ENCODE data around the gene CLASP1. TPM values are rescaled to one million over a fixed set of nuclear protein-coding genes. Genes with fewer than 3 reads are reported as not detected.

Gene CLASP1
- total RNA-seq, 1 experiment from 2014 or later: 45.9 TPM

DNA sequence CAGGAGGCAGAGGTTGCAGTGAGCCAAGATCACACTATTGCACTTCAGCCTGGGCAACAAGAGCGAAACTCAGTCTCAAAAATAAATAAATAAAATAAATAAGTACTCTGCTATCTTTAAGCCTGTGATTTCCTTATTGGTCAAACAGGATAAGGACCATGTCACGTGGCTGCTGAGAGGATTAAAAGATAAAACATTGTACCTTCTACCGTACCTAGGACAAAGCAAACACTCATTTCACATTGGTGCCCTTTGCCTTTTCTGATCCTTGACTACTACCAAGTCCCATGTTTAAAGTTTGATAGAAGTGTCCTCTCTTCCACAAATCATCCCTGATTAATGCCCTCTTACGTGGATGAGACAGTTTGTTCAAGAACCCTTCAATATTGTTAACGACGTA lies 244.0 kb downstream of the CLASP1 start:
- Mint-ChIP-seq H3K36me3 (ENCODE audit: insufficient read depth in 1 of 3, low read depth in 3 of 3) (peaks cover 11 to 57% (median 50%) of the 10 kb centered on the region in 3 experiments; a peak in 6 of 7 replicates), H3K27ac (no peak overlapping the region), H3K4me1 (no peaks in the 10 kb centered on the region), H3K4me3 (no peak overlapping the region), H3K9me3 (no peaks in the 10 kb centered on the region), H3K27me3 (ENCODE audit: low read depth) (no peaks in the 10 kb centered on the region)
- H3K27me3 ChIP-seq (ENCODE audit: insufficient read depth, low read length): no peaks in the 10 kb centered on the region
- H3K79me2 ChIP-seq (ENCODE audit: insufficient read depth, low read length): no peaks in the 10 kb centered on the region
- no peak overlapping the region for H3K23ac ChIP-seq (ENCODE audit: insufficient read length, low read depth, low read length)
- H3K4ac ChIP-seq (ENCODE audit: low read depth, low read length): no peak overlapping the region
- H3K23me2 ChIP-seq (ENCODE audit: insufficient read length, low read depth, low read length, poor library complexity, severe bottlenecking): no peaks in the 10 kb centered on the region
- DNase-seq: no peak
- no peak overlapping the region for H2BK5ac ChIP-seq (ENCODE audit: insufficient read length, low read length)
- H3K9me3 ChIP-seq (ENCODE audit: control insufficient read depth, low read depth, low read length): no peaks in the 10 kb centered on the region
- H2BK120ac ChIP-seq (ENCODE audit: low read depth, low read length, poor library complexity, severe bottlenecking): no peak overlapping the region
- no peak overlapping the region for H3K9ac ChIP-seq (ENCODE audit: extremely low read depth, insufficient read length, low read length)
- no peak overlapping the region for H4K8ac ChIP-seq (replicated peaks; ENCODE audit: insufficient read length, low read depth, low read length)
- H3K27ac ChIP-seq (ENCODE audit: insufficient read length, low read depth, low read length): no peak overlapping the region
- TF ChIP-seq, protein P1, sequence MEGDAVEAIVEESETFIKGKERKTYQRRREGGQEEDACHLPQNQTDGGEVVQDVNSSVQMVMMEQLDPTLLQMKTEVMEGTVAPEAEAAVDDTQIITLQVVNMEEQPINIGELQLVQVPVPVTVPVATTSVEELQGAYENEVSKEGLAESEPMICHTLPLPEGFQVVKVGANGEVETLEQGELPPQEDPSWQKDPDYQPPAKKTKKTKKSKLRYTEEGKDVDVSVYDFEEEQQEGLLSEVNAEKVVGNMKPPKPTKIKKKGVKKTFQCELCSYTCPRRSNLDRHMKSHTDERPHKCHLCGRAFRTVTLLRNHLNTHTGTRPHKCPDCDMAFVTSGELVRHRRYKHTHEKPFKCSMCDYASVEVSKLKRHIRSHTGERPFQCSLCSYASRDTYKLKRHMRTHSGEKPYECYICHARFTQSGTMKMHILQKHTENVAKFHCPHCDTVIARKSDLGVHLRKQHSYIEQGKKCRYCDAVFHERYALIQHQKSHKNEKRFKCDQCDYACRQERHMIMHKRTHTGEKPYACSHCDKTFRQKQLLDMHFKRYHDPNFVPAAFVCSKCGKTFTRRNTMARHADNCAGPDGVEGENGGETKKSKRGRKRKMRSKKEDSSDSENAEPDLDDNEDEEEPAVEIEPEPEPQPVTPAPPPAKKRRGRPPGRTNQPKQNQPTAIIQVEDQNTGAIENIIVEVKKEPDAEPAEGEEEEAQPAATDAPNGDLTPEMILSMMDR (conservative IDR thresholded peaks at IDR 0.05): no peak
- no peak overlapping the region for H2AK5ac ChIP-seq (ENCODE audit: insufficient read length, low read length)
- no peaks in the 10 kb centered on the region for H3K79me1 ChIP-seq (ENCODE audit: insufficient read depth, low read depth, low read length, poor library complexity, severe bottlenecking)
- no peak overlapping the region for H3K14ac ChIP-seq (ENCODE audit: insufficient read depth, low read length)
- H2BK20ac ChIP-seq (ENCODE audit: low read depth, low read length, poor library complexity, severe bottlenecking): no peak overlapping the region
- no peak overlapping the region for H2BK15ac ChIP-seq (ENCODE audit: low read depth, low read length)
- H3K18ac ChIP-seq (ENCODE audit: insufficient read length, low read depth, low read length): no peak overlapping the region
- no peak overlapping the region for H3K56ac ChIP-seq (ENCODE audit: insufficient read length, low read depth, low read length)
- no peaks in the 10 kb centered on the region for H4K20me1 ChIP-seq (ENCODE audit: control insufficient read depth, insufficient read depth, insufficient read length)
- H4K91ac ChIP-seq (ENCODE audit: insufficient read length, low read depth, low read length): no peak overlapping the region
- H3T11ph ChIP-seq (ENCODE audit: low read length): no peak overlapping the region
- no peak overlapping the region for H2BK12ac ChIP-seq (ENCODE audit: insufficient read length, low read depth, low read length)
- H3K4me1 ChIP-seq (ENCODE audit: insufficient read depth, low read length): no peaks in the 10 kb centered on the region
- H3K4me2 ChIP-seq (ENCODE audit: insufficient read depth, insufficient read length, low read length): no peak overlapping the region
- no CpG with 5 or more reads among the region's 6 CpGs for WGBS (ENCODE audit: extremely low coverage, insufficient read length, low lambda C conversion rate)
- no peak overlapping the region for H4K5ac ChIP-seq (ENCODE audit: insufficient read length, low read depth, low read length)
- H2AFZ ChIP-seq (ENCODE audit: low read length): no peak overlapping the region

Measured in H9 (cell line).